Activated CD8-positive, alpha-beta T cell treated with anti-CD3 and anti-CD28 coated beads, Interleukin-2, amount 10 ng/mL, durations not matched to agents 7 days and 5 days (primary cell): ENCODE measurements around the gene NFKB2. TPM values are rescaled to one million over a fixed set of nuclear protein-coding genes. Genes with fewer than 3 reads are reported as not detected.

Experiments used
- ATAC-seq: fragments of 150-1000 bp; cut with Tn5 transposase; one replicate; pipeline ENCODE4 v1.10.0; 2021; ENCODE audit warnings: moderate library complexity
- CTCF ChIA-PET: fragments of 350-600 bp; sonication (Branson Sonifier 250); formaldehyde crosslinking; loops from one replicate; lab custom pipeline; 2021; ENCODE audit warnings: antibody characterized with exemption; lab: Charles Lee
- POLR2A ChIA-PET: fragments of 350-600 bp; sonication (Branson Sonifier 250); formaldehyde crosslinking; loops from one replicate; lab custom pipeline; 2021; ENCODE audit warnings: antibody characterized with exemption; lab: Charles Lee
- DNase-seq: peaks from one replicate; pipeline ENCODE4 v3.0.0-alpha.2; 2020
- H3K27ac Mint-ChIP-seq: one replicate; pipeline ENCODE4 v1.8.0; 2021; ENCODE audit warnings: mild to moderate bottlenecking, mixed read lengths
- H3K27me3 Mint-ChIP-seq: one replicate; pipeline ENCODE4 v1.8.0; 2021; ENCODE audit warnings: low read depth, mixed read lengths
- H3K36me3 Mint-ChIP-seq: one replicate; pipeline ENCODE4 v1.8.0; 2021; ENCODE audit warnings: low read depth, mixed read lengths
- H3K4me1 Mint-ChIP-seq: one replicate; pipeline ENCODE4 v1.8.0; 2021; ENCODE audit warnings: low read depth, mixed read lengths
- H3K4me3 Mint-ChIP-seq: one replicate; pipeline ENCODE4 v1.8.0; 2021; ENCODE audit warnings: mild to moderate bottlenecking, mixed read lengths
- H3K9me3 Mint-ChIP-seq: one replicate; pipeline ENCODE4 v1.8.0; 2022; ENCODE audit warnings: mixed read lengths; ENCODE audit not compliant: insufficient read depth
- total RNA-seq, 2 experiments: library from RNA; stranded (reverse); gene quantifications; one replicate each; pipeline ENCODE4 v1.2.3, GENCODE V29; 2021

NFKB2 gene
- total RNA-seq, 2 experiments from 2014 or later: 52.7 to 56.6 TPM

- DNase-seq (no peak), ATAC-seq (no peak)
- Mint-ChIP-seq H3K27me3 (peaks cover 14% of the 10 kb centered on the region), H3K36me3 (no peaks in the 10 kb centered on the region), H3K27ac (no peak overlapping the region), H3K9me3 (no peaks in the 10 kb centered on the region), H3K4me3 (no peak overlapping the region), H3K4me1 (peaks cover 36% of the 10 kb centered on the region)
- POLR2A ChIA-PET: interaction anchor here (1.4 kb wide), 1 partner anchor 16 kb away, joined by 4 read pairs; the partner anchor contains the start of gene CUEDC2
- CTCF ChIA-PET: no interaction called here
Measured at GRCh38 chr10:102416695-102417094, 21.2 kb downstream of the NFKB2 start.

DNA sequence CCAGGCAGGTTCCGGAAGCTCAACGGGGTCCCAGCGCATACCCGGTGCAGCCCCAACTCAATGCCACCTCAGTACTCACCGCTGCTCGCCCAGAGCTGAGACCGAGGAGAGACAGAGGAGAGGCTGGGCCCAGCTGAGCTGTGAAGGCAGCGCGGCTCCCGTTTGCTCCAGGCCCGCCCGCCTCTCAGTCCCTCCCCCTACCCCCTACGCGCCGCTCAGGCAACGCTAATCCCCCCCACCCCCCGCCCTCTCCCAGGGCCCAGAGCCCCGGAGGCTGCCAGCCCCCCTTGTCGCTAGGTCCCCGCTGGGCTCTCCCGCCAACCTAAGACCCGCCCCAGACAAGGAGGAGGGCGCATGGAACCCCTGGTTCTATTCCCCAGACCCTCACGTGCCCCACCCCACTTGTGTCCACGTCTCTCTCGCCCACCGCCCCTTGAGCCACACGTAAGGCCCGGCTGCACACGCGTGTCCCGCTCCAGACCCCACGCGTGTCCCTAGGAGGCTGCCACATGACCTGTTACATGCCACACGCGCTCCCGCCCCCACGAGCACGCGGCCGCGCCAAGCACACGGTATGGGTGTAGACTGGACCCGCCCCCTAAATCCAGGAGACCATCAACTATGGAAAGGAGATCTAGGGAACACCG, 23.2 kb downstream of the NFKB2 start, which contains the start of gene PSD:
Gene PSD, minus strand, starts transcription at position 164 of the 647 bp plus-strand sequence. CDS start 1,747 bp downstream, outside the sequence.
- ATAC-seq (no peak), DNase-seq (no peak)
- Mint-ChIP-seq H3K27me3 (peaks cover 14% of the 10 kb centered on the region), H3K36me3 (peaks cover 8% of the 10 kb centered on the region), H3K9me3 (no peaks in the 10 kb centered on the region), H3K27ac (peak within 1 kb of the TSS; percentile 15), H3K4me1 (peaks cover 42% of the 10 kb centered on the region), H3K4me3 (peak within 1 kb of the TSS; percentile 94)
- CTCF ChIA-PET: interaction anchor here (1.0 kb wide), 1 partner anchor 60 kb away, joined by 3 read pairs; no protein-coding TSS in a partner anchor
- POLR2A ChIA-PET: no interaction called here

DNA sequence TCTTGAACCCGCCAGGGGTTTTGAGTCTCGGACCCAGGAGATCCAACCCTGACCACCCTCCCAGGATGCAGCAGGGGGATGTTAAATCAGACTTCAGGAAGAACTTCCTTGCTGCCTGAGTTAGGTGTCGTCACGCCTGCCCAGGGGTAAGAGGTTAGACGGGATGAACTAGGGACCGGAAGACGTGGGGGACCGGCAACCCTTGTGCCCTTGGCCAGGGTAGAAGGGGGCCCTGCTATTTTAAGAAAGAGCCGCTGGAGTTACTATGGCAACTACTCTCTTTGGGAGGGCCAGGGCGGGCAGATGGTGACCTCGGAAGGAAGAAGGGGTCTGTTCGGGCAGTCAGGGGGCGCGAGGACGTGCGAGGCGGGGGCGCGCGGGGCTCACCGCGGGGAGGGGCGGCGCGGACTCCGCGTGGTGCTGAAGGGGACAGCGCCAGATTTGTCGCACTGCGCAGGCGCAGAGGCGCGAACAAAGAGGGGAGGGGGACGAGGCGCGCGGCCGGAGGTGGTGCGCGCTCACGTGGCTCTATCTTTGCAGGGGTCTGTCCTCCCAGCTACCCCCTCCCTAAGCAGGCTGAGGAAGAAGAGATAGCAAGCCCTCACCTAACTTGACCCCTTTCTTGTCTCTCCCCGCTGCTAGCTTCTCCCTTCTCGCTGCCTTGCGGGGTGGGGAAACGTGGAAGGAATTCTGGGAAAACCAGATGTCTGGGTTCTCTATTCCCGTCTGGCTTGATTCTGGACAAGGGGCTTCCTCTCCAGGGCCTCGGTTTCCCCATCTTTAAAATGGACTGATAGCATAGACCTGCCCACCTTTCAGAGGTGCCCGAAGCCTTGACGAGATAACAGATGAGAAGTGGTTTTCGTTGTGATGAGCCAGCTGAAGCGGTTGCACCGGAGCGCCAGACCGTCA, 24.0 kb downstream of the NFKB2 start:
- H3K4me1 Mint-ChIP-seq: peaks cover 42% of the 10 kb centered on the region
- ATAC-seq (peak; percentile 3), DNase-seq (peak; percentile 82)
- H3K27me3 Mint-ChIP-seq: peaks cover 14% of the 10 kb centered on the region
- peak overlapping the region; percentile 94 for H3K4me3 Mint-ChIP-seq
- POLR2A ChIA-PET: interaction anchor here (0.9 to 5.6 kb wide), 6 partner anchors 7 to 174 kb away, joined by 3 to 75 read pairs (median 16); partner anchors contain the start of genes C10orf95, CUEDC2, GBF1 and NFKB2
- CTCF ChIA-PET: interaction anchor here (1.2 to 4.8 kb wide), 8 partner anchors 10 to 189 kb away, joined by 4 to 52 read pairs (median 22); partner anchors contain the start of genes CUEDC2 and NFKB2
- H3K36me3 Mint-ChIP-seq: peaks cover 12% of the 10 kb centered on the region
- H3K9me3 Mint-ChIP-seq: no peaks in the 10 kb centered on the region
- peak overlapping the region; percentile 15 for H3K27ac Mint-ChIP-seq

GRCh38 chr10:102420181-102420713, 24.7 kb downstream of the NFKB2 start:
- Mint-ChIP-seq H3K4me3 (peak overlapping the region; percentile 94), H3K36me3 (peaks cover 15% of the 10 kb centered on the region), H3K27ac (peak overlapping the region; percentile 93), H3K27me3 (peaks cover 14% of the 10 kb centered on the region), H3K9me3 (no peaks in the 10 kb centered on the region), H3K4me1 (peaks cover 42% of the 10 kb centered on the region)
- DNase-seq: no peak
- no peak for ATAC-seq
- ChIA-PET CTCF (interaction anchor here (1.2 to 4.8 kb wide), 9 partner anchors 10 to 190 kb away, joined by 4 to 52 read pairs (median 8); partner anchors contain the start of genes CUEDC2 and NFKB2), POLR2A (interaction anchor here (0.7 to 5.6 kb wide), 10 partner anchors 8 to 175 kb away, joined by 3 to 75 read pairs (median 6); partner anchors contain the start of genes C10orf95, CUEDC2, GBF1 and NFKB2)

- ATAC-seq (peak; percentile 81), DNase-seq (peak; percentile 97)
- peaks cover 42% of the 10 kb centered on the region for H3K4me1 Mint-ChIP-seq
- peaks cover 14% of the 10 kb centered on the region for H3K27me3 Mint-ChIP-seq
- H3K4me3 Mint-ChIP-seq: peak within 1 kb of the TSS; percentile 94
- H3K9me3 Mint-ChIP-seq: no peaks in the 10 kb centered on the region
- ChIA-PET POLR2A (interaction anchor here (0.6 to 5.6 kb wide), 11 partner anchors 9 to 176 kb away, joined by 3 to 75 read pairs (median 5); partner anchors contain the start of genes C10orf95, CUEDC2, GBF1 and NFKB2), CTCF (interaction anchor here (1.2 to 4.8 kb wide), 12 partner anchors 11 to 190 kb away, joined by 4 to 52 read pairs (median 12); partner anchors contain the start of genes CUEDC2 and NFKB2)
- peaks cover 15% of the 10 kb centered on the region for H3K36me3 Mint-ChIP-seq
- H3K27ac Mint-ChIP-seq: peak within 1 kb of the TSS; percentile 93
Measured at GRCh38 chr10:102420714-102421506, 25.4 kb downstream of the NFKB2 start, which contains the start of gene FBXL15. FBXL15 (plus strand) TSS chr10:102420836; CDS start chr10:102421130, 294 bp downstream.

DNA sequence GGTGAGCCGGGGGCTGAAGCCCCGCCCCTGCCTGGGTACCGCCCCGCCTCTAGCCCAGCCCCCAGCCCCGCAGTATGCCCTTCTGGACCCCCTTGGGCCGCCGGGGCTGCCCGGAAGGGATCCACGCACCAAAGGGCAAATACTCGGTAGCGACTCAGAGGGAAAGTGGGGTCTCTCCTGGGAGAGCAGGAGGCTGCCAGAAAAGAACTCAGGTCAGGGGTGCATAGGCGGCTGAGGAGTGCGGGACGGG, 25.9 kb downstream of the NFKB2 start:
- Mint-ChIP-seq H3K4me1 (peaks cover 42% of the 10 kb centered on the region), H3K27ac (peak overlapping the region; percentile 93), H3K36me3 (peaks cover 15% of the 10 kb centered on the region), H3K9me3 (no peaks in the 10 kb centered on the region), H3K4me3 (peak overlapping the region; percentile 94), H3K27me3 (peaks cover 14% of the 10 kb centered on the region)
- ChIA-PET CTCF (interaction anchor here (1.2 to 4.8 kb wide), 11 partner anchors 11 to 191 kb away, joined by 3 to 52 read pairs (median 19); partner anchors contain the start of genes C10orf95, CUEDC2 and NFKB2), POLR2A (interaction anchor here (0.6 to 5.6 kb wide), 9 partner anchors 10 to 81 kb away, joined by 3 to 75 read pairs (median 8); partner anchors contain the start of genes ACTR1A, C10orf95, CUEDC2 and NFKB2)
- DNase-seq: no peak
- ATAC-seq: no peak

DNA sequence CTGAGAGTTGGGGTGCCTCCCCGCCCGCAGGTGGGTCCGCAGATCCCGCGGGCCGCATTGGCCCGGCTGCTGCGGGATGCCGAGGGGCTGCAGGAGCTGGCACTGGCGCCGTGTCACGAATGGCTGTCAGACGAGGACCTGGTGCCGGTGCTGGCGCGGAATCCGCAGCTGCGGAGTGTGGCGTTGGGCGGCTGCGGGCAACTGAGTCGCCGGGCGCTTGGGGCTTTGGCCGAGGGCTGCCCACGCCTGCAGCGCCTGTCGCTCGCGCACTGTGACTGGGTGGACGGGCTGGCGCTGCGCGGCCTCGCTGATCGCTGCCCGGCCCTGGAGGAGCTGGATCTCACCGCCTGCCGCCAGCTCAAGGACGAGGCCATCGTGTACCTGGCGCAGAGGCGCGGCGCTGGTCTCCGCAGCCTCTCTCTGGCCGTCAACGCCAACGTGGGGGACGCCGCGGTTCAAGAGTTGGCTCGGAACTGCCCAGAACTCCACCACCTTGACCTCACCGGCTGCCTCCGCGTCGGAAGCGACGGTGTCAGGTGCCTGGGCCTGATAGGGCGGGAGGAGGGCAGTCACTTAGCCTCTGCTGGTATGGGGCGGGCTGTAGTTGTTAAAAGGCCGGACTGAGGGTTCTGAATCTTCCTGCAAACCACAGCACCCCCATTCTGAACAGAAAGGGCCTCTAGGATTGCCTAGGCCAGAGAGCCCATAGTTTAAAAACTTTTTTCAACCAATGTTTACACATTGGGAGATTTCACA, 26.4 kb downstream of the NFKB2 start:
- Mint-ChIP-seq H3K9me3 (no peaks in the 10 kb centered on the region), H3K27ac (peak overlapping the region; percentile 93), H3K27me3 (peaks cover 14% of the 10 kb centered on the region), H3K36me3 (peaks cover 15% of the 10 kb centered on the region), H3K4me1 (peaks cover 42% of the 10 kb centered on the region), H3K4me3 (peak overlapping the region; percentile 94)
- DNase-seq (peak; percentile 48), ATAC-seq (peak; percentile 12)
- ChIA-PET POLR2A (interaction anchor here (0.6 to 5.6 kb wide), 10 partner anchors 10 to 81 kb away, joined by 3 to 75 read pairs (median 6); partner anchors contain the start of genes ACTR1A, C10orf95, CUEDC2 and NFKB2), CTCF (interaction anchor here (0.7 to 4.8 kb wide), 14 partner anchors 9 to 191 kb away, joined by 3 to 52 read pairs (median 12); partner anchors contain the start of genes C10orf95, CUEDC2, NFKB2 and SUFU)

GRCh38 chr10:102422545-102423129, 27.1 kb downstream of the NFKB2 start:
- peak; percentile 3 for ATAC-seq
- POLR2A ChIA-PET: interaction anchor here (0.8 to 5.6 kb wide), 7 partner anchors 12 to 80 kb away, joined by 3 to 75 read pairs (median 4); partner anchors contain the start of genes ACTR1A, C10orf95, CUEDC2 and NFKB2
- Mint-ChIP-seq H3K27me3 (peaks cover 12% of the 10 kb centered on the region), H3K4me1 (peaks cover 42% of the 10 kb centered on the region), H3K27ac (peak overlapping the region; percentile 73), H3K9me3 (no peaks in the 10 kb centered on the region), H3K36me3 (peaks cover 15% of the 10 kb centered on the region), H3K4me3 (peak overlapping the region; percentile 94)
- peak; percentile 63 for DNase-seq
- CTCF ChIA-PET: interaction anchor here (0.6 to 4.8 kb wide), 17 partner anchors 9 to 192 kb away, joined by 3 to 52 read pairs (median 7); partner anchors contain the start of genes C10orf95, CUEDC2, NFKB2 and SUFU

- Mint-ChIP-seq H3K4me1 (peaks cover 41% of the 10 kb centered on the region), H3K27me3 (peaks cover 5% of the 10 kb centered on the region), H3K27ac (peak overlapping the region; percentile 34), H3K9me3 (no peaks in the 10 kb centered on the region), H3K36me3 (peaks cover 15% of the 10 kb centered on the region), H3K4me3 (no peak overlapping the region)
- POLR2A ChIA-PET: interaction anchor here (1.6 to 5.6 kb wide), 4 partner anchors 11 to 27 kb away, joined by 4 to 75 read pairs (median 47); partner anchors contain the start of genes C10orf95, CUEDC2 and NFKB2
- ATAC-seq: no peak
- DNase-seq: no peak
- CTCF ChIA-PET: interaction anchor here (0.6 to 4.8 kb wide), 13 partner anchors 9 to 254 kb away, joined by 3 to 52 read pairs (median 16); partner anchors contain the start of genes C10orf95, CUEDC2, NFKB2 and SUFU
Measured at GRCh38 chr10:102423372-102423968, 28.0 kb downstream of the NFKB2 start.
